H1 (cell line): Measurements from ENCODE around the gene EIF1B. TPM values are rescaled to one million over a fixed set of nuclear protein-coding genes. Genes with fewer than 3 reads are reported as not detected.

Experiments used
- CTBP2 ChIP-seq: IDR thresholded peaks from 2 replicates; pipeline ENCODE4 v1.7.0; 2011; ENCODE audit warnings: borderline replicate concordance, mild to moderate bottlenecking, moderate library complexity, mixed read lengths, low read length; ENCODE audit not compliant: insufficient read depth, insufficient read length
- polyA plus RNA-seq, 7 experiments: library from polyadenylated mRNA; depleted of rRNA in 3 of 7; stranded (reverse) in 5 of 7; unstranded in 2 of 7; fragments of >200 nt in 5 of 7; fragments of 200-250 nt in 2 of 7; gene quantifications; 1 replicate in 5 of 7; 2 replicates in 1 of 7; 4 replicates in 1 of 7; pipeline versions ENCODE4 v1.2.1 to v1.2.3, GENCODE V29; 2011 to 2013; ENCODE audit warnings: missing spikeins in 2 of 7, mixed read lengths in 2 of 7
- total RNA-seq: library from RNA; stranded (reverse); fragmentation: NEBNext Ultra II Directional; extraction: Animal tissue kit (Norgen Biotek cat#: 25700); gene quantifications from 2 replicates; pipeline ENCODE4 v1.2.1, GENCODE V29; 2021

Gene EIF1B
- total and polyA plus RNA-seq, 2 of the 8 experiments (the other 6 are each of a cell fraction or from before 2014, with no cell fraction given), result 42.4 to 115 TPM

DNA sequence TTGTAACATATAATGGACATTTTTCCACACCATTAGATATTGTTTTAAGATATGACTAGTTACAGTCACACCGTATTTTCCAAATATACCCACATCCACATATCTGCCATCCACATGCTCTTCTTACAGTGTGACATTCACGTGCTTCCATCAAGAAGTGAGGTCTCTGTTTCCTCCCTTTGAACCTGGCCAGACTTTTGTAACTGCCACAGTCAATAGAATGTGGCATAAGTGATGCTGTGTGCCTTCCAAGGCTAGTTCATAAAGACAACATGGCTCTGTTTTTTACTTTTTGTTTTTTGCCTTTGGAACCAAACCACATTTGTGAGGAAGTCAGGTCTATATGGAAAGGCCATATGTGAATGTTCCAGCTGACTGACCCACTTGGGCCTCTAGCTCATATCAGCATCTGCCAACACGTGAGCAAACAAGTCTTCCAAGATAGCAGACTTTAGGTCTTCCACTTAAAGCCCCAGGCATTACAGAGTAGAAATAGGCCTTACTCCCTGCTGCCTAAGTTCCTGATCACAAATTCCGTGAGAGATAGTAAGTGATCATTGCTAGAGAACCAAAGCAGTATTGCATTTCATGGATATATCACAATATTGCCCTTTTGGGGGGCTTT is 27.1 kb downstream of the EIF1B start (continued):
- TF ChIP-seq CTBP2, result no peak
